Fibroblast of lung (primary cell): ENCODE measurements around the gene ATP6V1G2. TPM values are rescaled to one million over a fixed set of nuclear protein-coding genes. Genes with fewer than 3 reads are reported as not detected.

Experiments
- DNase-seq, 2 donors: peaks; one replicate each; pipeline versions ENCODE4 v3.0.0 to v3.0.0-alpha.2; 2010; ENCODE audit warnings: low read depth in 2 of 2
- H2AFZ ChIP-seq: 2 replicates; pipeline ENCODE4 v1.5.1; 2012; ENCODE audit warnings: low read length, control low read depth, inconsistent platforms
- H3K27ac ChIP-seq: 2 replicates; pipeline ENCODE4 v1.5.1; 2011; ENCODE audit warnings: low read length, control low read depth; ENCODE audit not compliant: insufficient read depth
- H3K27me3 ChIP-seq: 2 replicates; pipeline ENCODE4 v1.5.1; 2011; ENCODE audit warnings: mild to moderate bottlenecking, low read length; ENCODE audit not compliant: control insufficient read depth, insufficient read depth
- H3K36me3 ChIP-seq: 2 replicates; pipeline ENCODE4 v1.5.1; 2011; ENCODE audit warnings: low read length; ENCODE audit not compliant: control insufficient read depth, insufficient read depth
- H3K4me1 ChIP-seq: 2 replicates; pipeline ENCODE4 v1.5.1; 2011; ENCODE audit warnings: low read length; ENCODE audit not compliant: control insufficient read depth, insufficient read depth; ENCODE audit errors: extremely low read depth
- H3K4me2 ChIP-seq: 2 replicates; pipeline ENCODE4 v1.5.1; 2011; ENCODE audit warnings: low read length, control low read depth; ENCODE audit not compliant: insufficient read depth; ENCODE audit errors: extremely low read depth
- H3K4me3 ChIP-seq, 4 experiments: fragments of 200-600 bp in 1 of 4; sonication (generic) in 1 of 4; replicated peaks in 1 of 4; 2 replicates each; pipeline ENCODE4 v1.5.1; 2011 to 2016; ENCODE audit warnings: low read length in 4 of 4, low read depth in 3 of 4, mild to moderate bottlenecking in 3 of 4, control low read depth in 2 of 4, inconsistent platforms in 1 of 4, mixed read lengths in 1 of 4; ENCODE audit not compliant: insufficient read depth in 1 of 4; ENCODE audit errors: control extremely low read depth in 1 of 4
- H3K79me2 ChIP-seq: 2 replicates; pipeline ENCODE4 v1.5.1; 2012; ENCODE audit warnings: mild to moderate bottlenecking, low read length, inconsistent platforms; ENCODE audit not compliant: control insufficient read depth, insufficient read depth
- H3K9ac ChIP-seq: 2 replicates; pipeline ENCODE4 v1.5.1; 2011; ENCODE audit warnings: mild to moderate bottlenecking, low read length, control low read depth; ENCODE audit not compliant: insufficient read depth
- H3K9me3 ChIP-seq: 2 replicates; pipeline ENCODE4 v1.5.1; 2012; ENCODE audit warnings: low read depth, low read length; ENCODE audit not compliant: control insufficient read depth, insufficient read depth
- H4K20me1 ChIP-seq: 2 replicates; pipeline ENCODE4 v1.5.1; 2011; ENCODE audit warnings: low read length; ENCODE audit not compliant: control insufficient read depth, insufficient read depth; ENCODE audit errors: extremely low read depth
- EZH2 ChIP-seq: IDR thresholded peaks from 2 replicates; pipeline ENCODE4 v1.5.1; 2012; ENCODE audit warnings: low read length, control low read depth, mild to moderate bottlenecking; ENCODE audit errors: missing control alignments
- polyA plus RNA-seq, 2 donors: library from polyadenylated mRNA; depleted of rRNA in 1 of 2; stranded (reverse) in 1 of 2; unstranded in 1 of 2; fragments of >200 nt; gene quantifications; 2 replicates each; pipeline ENCODE4 v1.2.1, GENCODE V29; 2011 to 2012; ENCODE audit warnings: missing spikeins in 1 of 2
- total RNA-seq: library from RNA; depleted of rRNA; stranded (reverse); fragments of >200 nt; gene quantifications from 2 replicates; pipeline ENCODE4 v1.2.1, GENCODE V29; 2014
- TF ChIP-seq, protein P1 (sequence below), 2 donors: IDR thresholded peaks in 1 of 2; conservative IDR thresholded peaks in 1 of 2; 1 replicate in 1 of 2; 2 replicates in 1 of 2; pipeline ENCODE4 v1.5.1; 2011 to 2012; ENCODE audit warnings: low read length in 2 of 2, control low read depth in 1 of 2, inconsistent platforms in 1 of 2, low read depth in 1 of 2, mild to moderate bottlenecking in 1 of 2

Gene ATP6V1G2
- total and polyA plus RNA-seq, 2 donors (not counting 1 experiment from before 2014, with no cell fraction given) = 11.2 to 16.0 TPM

DNA sequence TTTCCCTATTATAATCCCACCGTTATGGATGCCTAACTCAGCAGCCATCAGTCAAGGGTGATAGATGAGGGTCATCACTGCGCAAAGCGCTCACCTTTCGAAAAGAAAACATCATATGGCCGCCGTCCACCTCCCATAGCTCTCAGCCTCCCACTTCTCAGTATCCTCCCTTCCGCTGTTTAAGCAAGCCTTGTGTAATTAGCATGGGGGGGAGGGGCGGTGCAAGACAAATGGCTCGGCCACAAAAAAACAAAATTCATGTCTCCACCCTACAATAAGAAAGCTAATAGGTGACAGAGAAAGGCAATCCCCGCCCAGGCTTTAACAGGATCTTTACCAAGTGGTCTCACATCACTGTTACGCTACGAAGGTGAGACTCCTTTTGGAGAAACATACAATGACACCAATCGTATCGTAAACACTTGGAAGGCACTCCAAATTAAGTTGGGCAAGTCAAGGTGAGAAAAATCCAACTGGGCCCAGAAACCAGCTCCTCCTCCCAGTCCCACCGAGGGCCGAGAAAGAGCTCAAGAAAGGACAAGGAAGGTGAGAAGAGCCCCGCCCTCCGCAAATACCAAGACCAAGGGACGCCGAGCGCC is 5.2 kb downstream of the ATP6V1G2 start:
- Histone ChIP-seq H3K36me3 (peaks cover 14% of the 10 kb centered on the region), H2AFZ (no peak overlapping the region), H3K79me2 (peaks cover 56% of the 10 kb centered on the region), H4K20me1 (peaks cover 1% of the 10 kb centered on the region), H3K9ac (peak overlapping the region; percentile 82), H3K27ac (peak overlapping the region; percentile 96), H3K4me1 (peaks cover 7% of the 10 kb centered on the region), H3K4me3 (peak overlapping the region; percentile 74 to 96 (median 88)), H3K4me2 (peak overlapping the region; percentile 97), H3K27me3 (no peaks in the 10 kb centered on the region), H3K9me3 (no peaks in the 10 kb centered on the region)
- DNase-seq = peak; percentile 48 to 73
- no peak for TF ChIP-seq EZH2
- TF ChIP-seq, protein P1, sequence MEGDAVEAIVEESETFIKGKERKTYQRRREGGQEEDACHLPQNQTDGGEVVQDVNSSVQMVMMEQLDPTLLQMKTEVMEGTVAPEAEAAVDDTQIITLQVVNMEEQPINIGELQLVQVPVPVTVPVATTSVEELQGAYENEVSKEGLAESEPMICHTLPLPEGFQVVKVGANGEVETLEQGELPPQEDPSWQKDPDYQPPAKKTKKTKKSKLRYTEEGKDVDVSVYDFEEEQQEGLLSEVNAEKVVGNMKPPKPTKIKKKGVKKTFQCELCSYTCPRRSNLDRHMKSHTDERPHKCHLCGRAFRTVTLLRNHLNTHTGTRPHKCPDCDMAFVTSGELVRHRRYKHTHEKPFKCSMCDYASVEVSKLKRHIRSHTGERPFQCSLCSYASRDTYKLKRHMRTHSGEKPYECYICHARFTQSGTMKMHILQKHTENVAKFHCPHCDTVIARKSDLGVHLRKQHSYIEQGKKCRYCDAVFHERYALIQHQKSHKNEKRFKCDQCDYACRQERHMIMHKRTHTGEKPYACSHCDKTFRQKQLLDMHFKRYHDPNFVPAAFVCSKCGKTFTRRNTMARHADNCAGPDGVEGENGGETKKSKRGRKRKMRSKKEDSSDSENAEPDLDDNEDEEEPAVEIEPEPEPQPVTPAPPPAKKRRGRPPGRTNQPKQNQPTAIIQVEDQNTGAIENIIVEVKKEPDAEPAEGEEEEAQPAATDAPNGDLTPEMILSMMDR (conservative IDR thresholded peaks at IDR 0.05 in 1 of 2, IDR thresholded peaks at IDR 0.05 in 1 of 2; ENCODE audit: low read depth in 1 of 2, low read length in 2 of 2) = no peak

DNA sequence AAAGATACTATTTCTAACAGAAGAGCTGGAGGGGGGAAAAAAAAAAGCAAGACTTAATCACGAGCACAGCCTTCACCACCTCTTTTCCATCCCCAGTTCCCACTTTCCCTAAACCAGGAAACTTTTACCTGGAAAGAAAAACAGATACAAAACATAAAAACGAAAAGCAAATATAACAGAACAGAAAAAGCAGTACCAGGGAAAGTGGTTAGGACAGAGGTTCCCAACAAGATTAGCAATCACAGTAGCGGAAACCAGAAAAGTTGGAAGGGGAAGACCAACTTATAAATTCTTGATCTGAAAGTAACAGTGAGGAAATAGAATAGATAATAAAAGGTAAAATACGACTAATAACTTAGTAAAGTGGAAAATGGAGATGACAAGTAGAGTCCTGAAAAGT is 5.8 kb downstream of the ATP6V1G2 start:
- Histone ChIP-seq H3K79me2 (peaks cover 60% of the 10 kb centered on the region), H3K9ac (peak overlapping the region; percentile 82), H3K4me1 (peaks cover 7% of the 10 kb centered on the region), H3K9me3 (no peaks in the 10 kb centered on the region), H4K20me1 (peaks cover 1% of the 10 kb centered on the region), H3K36me3 (peaks cover 17% of the 10 kb centered on the region), H2AFZ (no peak overlapping the region), H3K4me2 (peak overlapping the region; percentile 97), H3K27me3 (no peaks in the 10 kb centered on the region), H3K27ac (peak overlapping the region; percentile 96), H3K4me3 (peak overlapping the region; percentile 74 to 96 (median 88))
- no peak for DNase-seq
- TF ChIP-seq EZH2 = no peak
- TF ChIP-seq, protein P1 (conservative IDR thresholded peaks at IDR 0.05 in 1 of 2, IDR thresholded peaks at IDR 0.05 in 1 of 2; ENCODE audit: low read depth in 1 of 2, low read length in 2 of 2) = no peak

DNA sequence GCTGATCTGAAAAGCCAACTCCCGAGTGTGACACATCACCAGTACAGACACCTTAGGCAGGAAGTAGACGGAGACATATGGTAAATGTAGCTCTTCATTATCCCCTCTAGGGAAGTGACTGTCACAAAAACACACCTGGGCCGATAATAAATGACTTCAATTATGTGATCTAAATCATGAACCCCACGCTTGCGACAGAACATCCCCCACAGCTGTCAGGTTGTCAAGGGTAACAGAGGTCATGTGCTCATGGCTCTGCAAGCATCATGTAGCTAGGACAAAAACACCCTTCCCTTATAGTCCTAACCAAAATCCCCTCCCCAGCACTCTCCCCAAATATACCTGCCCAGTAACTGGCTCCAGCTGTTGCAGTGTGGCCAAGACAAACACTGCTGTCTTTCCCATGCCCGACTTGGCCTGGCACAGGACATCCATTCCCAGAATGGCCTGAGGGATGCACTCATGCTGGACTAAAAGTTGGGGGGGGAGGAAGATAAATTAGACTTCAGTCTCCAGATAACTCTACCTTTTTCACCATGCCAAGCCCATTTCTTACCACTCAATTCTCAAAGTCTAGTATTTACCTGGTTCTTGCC is 7.5 kb downstream of the ATP6V1G2 start:
- Histone ChIP-seq H3K9me3 (no peaks in the 10 kb centered on the region), H3K4me2 (peak overlapping the region; percentile 76), H3K4me1 (peaks cover 7% of the 10 kb centered on the region), H3K79me2 (peaks cover 67% of the 10 kb centered on the region), H2AFZ (no peak overlapping the region), H3K27me3 (no peaks in the 10 kb centered on the region), H3K4me3 (peak overlapping the region; percentile 74 to 96 (median 88)), H3K9ac (peak overlapping the region; percentile 1), H4K20me1 (peaks cover 1% of the 10 kb centered on the region), H3K27ac (no peak overlapping the region), H3K36me3 (peaks cover 27% of the 10 kb centered on the region)
- no peak for TF ChIP-seq EZH2
- TF ChIP-seq, protein P1 (conservative IDR thresholded peaks at IDR 0.05 in 1 of 2, IDR thresholded peaks at IDR 0.05 in 1 of 2; ENCODE audit: low read depth in 1 of 2, low read length in 2 of 2) = no peak
- DNase-seq = no peak
